ENCODE results near the gene PTPRA. TPM values are rescaled to one million over a fixed set of nuclear protein-coding genes. Genes with fewer than 3 reads are reported as not detected.

Gene PTPRA
- total and polyA plus RNA-seq, 11 donors: 6.1 to 43.4 (median 24.9) TPM

- ATAC-seq: no peak
- no peak overlapping the region for H3K4me3 ChIP-seq
- DNase-seq: no peak
- peaks cover 0 to 67% (median 38%) of the 10 kb centered on the region in 9 donors for H3K36me3 ChIP-seq
- TF ChIP-seq POLR2A (IDR thresholded peaks at IDR 0.05): no peak
- TF ChIP-seq, protein P1, sequence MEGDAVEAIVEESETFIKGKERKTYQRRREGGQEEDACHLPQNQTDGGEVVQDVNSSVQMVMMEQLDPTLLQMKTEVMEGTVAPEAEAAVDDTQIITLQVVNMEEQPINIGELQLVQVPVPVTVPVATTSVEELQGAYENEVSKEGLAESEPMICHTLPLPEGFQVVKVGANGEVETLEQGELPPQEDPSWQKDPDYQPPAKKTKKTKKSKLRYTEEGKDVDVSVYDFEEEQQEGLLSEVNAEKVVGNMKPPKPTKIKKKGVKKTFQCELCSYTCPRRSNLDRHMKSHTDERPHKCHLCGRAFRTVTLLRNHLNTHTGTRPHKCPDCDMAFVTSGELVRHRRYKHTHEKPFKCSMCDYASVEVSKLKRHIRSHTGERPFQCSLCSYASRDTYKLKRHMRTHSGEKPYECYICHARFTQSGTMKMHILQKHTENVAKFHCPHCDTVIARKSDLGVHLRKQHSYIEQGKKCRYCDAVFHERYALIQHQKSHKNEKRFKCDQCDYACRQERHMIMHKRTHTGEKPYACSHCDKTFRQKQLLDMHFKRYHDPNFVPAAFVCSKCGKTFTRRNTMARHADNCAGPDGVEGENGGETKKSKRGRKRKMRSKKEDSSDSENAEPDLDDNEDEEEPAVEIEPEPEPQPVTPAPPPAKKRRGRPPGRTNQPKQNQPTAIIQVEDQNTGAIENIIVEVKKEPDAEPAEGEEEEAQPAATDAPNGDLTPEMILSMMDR (IDR thresholded peaks at IDR 0.05): no peak
- no peaks in the 10 kb centered on the region for H3K27me3 ChIP-seq
- intact Hi-C loops (cut with DNase I): loop anchor here in 4 of 10 donors (5.0 to 10.0 kb wide), 4 partner anchors 241 to 476 kb away; partner anchors contain the start of gene TMC2 (in 1 of the 4)
- H3K9me3 ChIP-seq: no peaks in the 10 kb centered on the region
- no peaks in the 10 kb centered on the region for H3K4me1 ChIP-seq
- no peak overlapping the region for H3K27ac ChIP-seq
Measured at GRCh38 chr20:2998728-2999127, 125.4 kb downstream of the PTPRA start.

- ATAC-seq: peak; percentile 49 to 72 (median 56)
Measured at GRCh38 chr20:3000852-3001523, 127.7 kb downstream of the PTPRA start.

DNA sequence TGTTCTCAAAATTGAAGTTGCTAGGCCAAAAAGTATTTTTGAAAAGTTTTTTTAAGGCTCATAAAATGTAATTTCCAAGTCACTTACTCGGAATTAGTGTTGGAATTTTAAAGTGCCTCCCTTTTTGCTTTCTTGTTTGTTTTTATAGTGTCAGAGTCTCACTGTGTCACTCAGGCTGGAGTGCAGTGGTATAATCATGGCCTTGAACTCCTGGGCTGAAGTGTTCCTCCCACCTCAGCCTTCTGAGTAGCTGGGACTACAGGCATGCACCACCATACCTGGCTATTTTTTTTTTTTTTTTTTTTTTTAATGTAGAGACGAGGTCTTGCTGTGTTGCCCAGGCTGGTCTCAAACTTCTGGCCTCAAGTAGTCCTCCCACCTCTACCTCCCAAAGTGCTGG lies 130.1 kb downstream of the PTPRA start:
- TF ChIP-seq POLR2A (IDR thresholded peaks at IDR 0.05): no peak
- TF ChIP-seq, protein P1 (IDR thresholded peaks at IDR 0.05): no peak
- Histone ChIP-seq H3K9me3 (no peaks in the 10 kb centered on the region), H3K27me3 (no peaks in the 10 kb centered on the region), H3K36me3 (peaks cover 0 to 75% (median 53%) of the 10 kb centered on the region in 9 donors), H3K27ac (no peak overlapping the region), H3K4me1 (no peaks in the 10 kb centered on the region), H3K4me3 (no peak overlapping the region)
- ATAC-seq: no peak
- WGBS, 4 donors: 85 to 95% (median 91%) methylated on average over 2 of the region's 2 CpGs
- DNase-seq: no peak
- intact Hi-C loops (cut with DNase I): loop anchor here in 4 of 10 donors (5.0 to 10.0 kb wide), 4 partner anchors 131 to 479 kb away; partner anchors contain the start of gene PTPRA (in 1 of the 4)

More at GRCh38 chr20:3000852-3001523, 127.7 kb downstream of the PTPRA start:
- DNase-seq: no peak
- no peaks in the 10 kb centered on the region for H3K27me3 ChIP-seq
- TF ChIP-seq POLR2A (IDR thresholded peaks at IDR 0.05): no peak
- TF ChIP-seq, protein P1 (IDR thresholded peaks at IDR 0.05): peak in 10 of 12 donors; percentile 37 to 65 (median 48)
- no peaks in the 10 kb centered on the region for H3K9me3 ChIP-seq
- peaks cover 0 to 67% (median 37%) of the 10 kb centered on the region in 9 donors for H3K36me3 ChIP-seq
- no peaks in the 10 kb centered on the region for H3K4me1 ChIP-seq
- intact Hi-C loops (cut with DNase I): loop anchor here in 4 of 10 donors (2.0 to 10.0 kb wide), 5 partner anchors 129 to 476 kb away; partner anchors contain the start of gene PTPRA (in 1 of the 4)
- WGBS, 4 donors: 52 to 73% (median 56%) methylated on average over 7 of the region's 7 CpGs
- H3K4me3 ChIP-seq: no peak overlapping the region
- no peak overlapping the region for H3K27ac ChIP-seq

- intact Hi-C loops (cut with DNase I): no loop called here
- ATAC-seq (no peak), DNase-seq (no peak)
- WGBS, 4 donors: 47 to 97% (median 93%) methylated on average over 1 of the region's 1 CpG
- Histone ChIP-seq H3K27me3 (no peaks in the 10 kb centered on the region), H3K4me3 (no peak overlapping the region), H3K4me1 (no peaks in the 10 kb centered on the region), H3K36me3 (peaks cover 0 to 93% (median 69%) of the 10 kb centered on the region in 9 donors), H3K9me3 (no peaks in the 10 kb centered on the region), H3K27ac (no peak overlapping the region)
- TF ChIP-seq, protein P1 (IDR thresholded peaks at IDR 0.05): no peak
- TF ChIP-seq POLR2A (IDR thresholded peaks at IDR 0.05): no peak
Measured at GRCh38 chr20:3010985-3011723, 137.9 kb downstream of the PTPRA start.

Measured in heart left ventricle (tissue), 16 donors.